Gastrocnemius medialis (tissue), 4 donors: ENCODE results near the gene MAN1B1.

Source experiments
- CTCF ChIP-seq, 5 experiments: fragments of 450-650 bp in 3 of 5; fragments of 200-600 bp in 2 of 5; sonication (generic) in 2 of 5; IDR thresholded peaks in 4 of 5; conservative IDR thresholded peaks in 1 of 5; 1 replicate in 4 of 5; 2 replicates in 1 of 5; pipeline ENCODE4 v1.5.1; 2016 to 2019; ENCODE audit warnings: antibody characterized with exemption in 5 of 5, mild to moderate bottlenecking in 3 of 5, moderate library complexity in 3 of 5
- POLR2A ChIP-seq, 2 donors: fragments of 450-650 bp; IDR thresholded peaks; one replicate each; pipeline ENCODE4 v1.6.1; 2017; ENCODE audit warnings: antibody characterized with exemption in 2 of 2, mild to moderate bottlenecking in 2 of 2, moderate library complexity in 2 of 2

GRCh38 chr9:137106662-137107250, 20.0 kb downstream of the MAN1B1 start:
- TF ChIP-seq CTCF (IDR thresholded peaks at IDR 0.05 in 4 of 5, conservative IDR thresholded peaks at IDR 0.05 in 1 of 5) (no peak), POLR2A (IDR thresholded peaks at IDR 0.05) (no peak)
